ENCODE data around the gene ZFP28.

The ZFP28 gene

GRCh38 chr19:56596676-56597075 lies 57.9 kb downstream of the ZFP28 start:
- no peak for DNase-seq

- no peak for DNase-seq
Observed at GRCh38 chr19:56597696-56598095, 58.9 kb downstream of the ZFP28 start.

GRCh38 chr19:56601375-56601774 lies 62.6 kb downstream of the ZFP28 start:
- no peak for DNase-seq

- DNase-seq: no peak
Observed at GRCh38 chr19:56603829-56604228, 65.1 kb downstream of the ZFP28 start.

All from Kasumi-1 (cell line).